Activated CD8-positive, alpha-beta memory T cell treated with anti-CD3 and anti-CD28 coated beads, Interleukin-2, amount 50 U/mL, for 4 hours (primary cell): Measurements from ENCODE around the gene SKAP1.
"Not testable (repeated sequence)": the region's sequence is repeated elsewhere in the genome, so short reads cannot be mapped to it uniquely, and the experiment has no call there.

Source experiments
- DNase-seq: peaks from one replicate; pipeline ENCODE4 v3.0.0-alpha.2; 2020

SKAP1 gene

DNA sequence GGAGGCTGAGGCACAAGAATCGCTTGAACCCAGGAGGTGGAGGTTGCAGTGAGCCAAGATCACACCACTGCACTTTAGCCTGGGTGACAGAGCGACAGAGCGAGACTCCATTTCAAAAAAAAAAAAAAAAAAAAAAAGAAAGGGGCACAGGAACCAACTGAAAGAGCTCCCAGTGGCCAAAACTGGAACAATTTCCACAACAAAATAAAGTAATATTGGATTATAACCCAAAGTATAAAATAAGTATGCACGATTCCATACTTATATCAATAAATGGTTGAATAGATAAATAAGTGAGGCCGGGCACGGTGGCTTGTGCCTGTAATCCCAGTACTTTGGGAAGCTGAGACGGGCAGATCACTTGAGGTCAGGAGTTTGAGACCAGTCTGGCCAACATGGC, 19.2 kb downstream of the SKAP1 start:
- DNase-seq, result not testable (repeated sequence)

DNA sequence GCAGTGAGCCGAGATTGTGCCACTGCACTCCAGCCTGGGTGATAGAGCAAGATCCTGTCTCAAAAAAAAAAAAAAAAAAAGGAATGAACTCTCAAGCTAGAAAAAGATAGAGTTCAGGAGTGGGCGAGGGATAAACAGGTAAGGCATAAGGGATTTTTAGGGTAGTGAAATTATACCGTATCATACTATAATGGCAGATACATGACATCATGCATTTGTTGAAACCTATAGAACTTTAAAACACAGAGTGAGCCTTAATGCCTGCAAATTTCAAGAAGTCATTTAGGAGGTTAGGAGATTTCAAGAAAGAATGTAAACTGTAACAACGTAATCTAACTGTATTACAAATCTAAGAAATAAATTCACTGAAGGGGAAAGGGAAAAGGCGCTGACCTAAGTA, 20.4 kb downstream of the SKAP1 start:
- no peak for DNase-seq

GRCh38 chr17:48406936-48407567, 23.0 kb downstream of the SKAP1 start:
- DNase-seq, result no peak

- no peak for DNase-seq
These were observed 35.2 kb downstream of the SKAP1 start for GRCh38 chr17:48394821-48395220.

DNA sequence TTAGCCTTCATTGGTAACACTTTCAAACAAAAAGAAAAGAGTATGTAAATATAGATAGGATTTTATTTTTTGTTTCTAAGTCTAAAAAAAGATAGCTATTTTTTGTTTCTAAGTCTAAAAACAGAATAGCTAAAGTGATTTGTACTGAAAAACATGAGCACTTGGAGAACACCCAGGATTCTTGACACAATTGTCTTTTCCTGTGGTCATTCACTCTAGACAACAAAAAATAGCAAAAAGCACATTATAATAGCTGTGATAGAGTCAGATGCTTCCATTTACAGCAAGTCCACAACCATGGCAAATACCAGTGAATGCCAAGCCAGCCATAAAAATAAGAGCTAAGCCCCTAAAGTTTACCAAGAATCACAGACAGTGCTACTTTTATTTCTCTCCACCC, 36.7 kb downstream of the SKAP1 start:
- no peak for DNase-seq

DNA sequence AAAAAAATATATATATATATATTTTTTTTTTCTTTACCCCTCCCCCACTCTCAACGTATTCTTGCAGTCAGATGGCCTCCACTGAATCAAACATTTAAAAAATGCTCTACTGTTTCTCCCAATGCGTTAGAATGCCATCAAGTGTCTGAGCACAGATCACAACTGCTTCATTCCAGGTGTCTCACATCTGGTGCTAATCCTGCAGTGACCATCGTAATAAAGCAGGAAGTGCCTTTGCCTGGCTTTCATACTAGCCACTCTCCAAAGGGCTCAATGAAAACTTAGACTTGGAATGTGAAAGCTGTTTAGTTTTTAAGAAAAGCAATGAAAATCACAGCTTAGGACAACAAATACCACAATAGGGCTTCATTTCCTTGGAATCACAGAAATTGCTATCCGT, 37.2 kb downstream of the SKAP1 start:
- no peak for DNase-seq

- DNase-seq, result no peak
These were observed 38.6 kb downstream of the SKAP1 start for GRCh38 chr17:48391444-48391843.

DNA sequence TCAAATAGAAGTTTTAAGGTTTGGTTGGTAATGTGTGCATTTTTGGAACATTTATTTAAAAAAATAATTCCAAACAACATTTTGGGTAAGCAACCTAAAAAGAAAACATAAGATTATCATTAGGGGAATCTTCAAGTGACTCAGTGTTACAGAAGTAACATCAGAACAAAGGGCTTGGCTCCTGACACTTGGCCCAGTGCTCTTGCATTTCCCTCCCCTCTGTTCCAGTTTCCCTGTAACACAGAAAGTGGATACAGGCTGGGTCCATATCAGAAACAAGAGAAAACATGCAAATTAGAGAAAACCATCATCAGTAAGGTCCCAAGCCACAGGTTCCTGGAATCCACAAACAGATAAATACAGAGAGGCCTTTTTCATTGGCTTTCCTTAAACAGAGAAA, 40.1 kb downstream of the SKAP1 start:
- no peak for DNase-seq

GRCh38 chr17:48388955-48389743, 40.9 kb downstream of the SKAP1 start:
- DNase-seq, result no peak

- no peak for DNase-seq
These were observed 43.2 kb downstream of the SKAP1 start for GRCh38 chr17:48386826-48387225.

GRCh38 chr17:48385319-48385718, 44.7 kb downstream of the SKAP1 start:
- DNase-seq, result no peak

GRCh38 chr17:48384164-48384563, 45.9 kb downstream of the SKAP1 start:
- no peak for DNase-seq

- DNase-seq, result no peak
These were observed 47.0 kb downstream of the SKAP1 start for GRCh38 chr17:48382989-48383388.

DNA sequence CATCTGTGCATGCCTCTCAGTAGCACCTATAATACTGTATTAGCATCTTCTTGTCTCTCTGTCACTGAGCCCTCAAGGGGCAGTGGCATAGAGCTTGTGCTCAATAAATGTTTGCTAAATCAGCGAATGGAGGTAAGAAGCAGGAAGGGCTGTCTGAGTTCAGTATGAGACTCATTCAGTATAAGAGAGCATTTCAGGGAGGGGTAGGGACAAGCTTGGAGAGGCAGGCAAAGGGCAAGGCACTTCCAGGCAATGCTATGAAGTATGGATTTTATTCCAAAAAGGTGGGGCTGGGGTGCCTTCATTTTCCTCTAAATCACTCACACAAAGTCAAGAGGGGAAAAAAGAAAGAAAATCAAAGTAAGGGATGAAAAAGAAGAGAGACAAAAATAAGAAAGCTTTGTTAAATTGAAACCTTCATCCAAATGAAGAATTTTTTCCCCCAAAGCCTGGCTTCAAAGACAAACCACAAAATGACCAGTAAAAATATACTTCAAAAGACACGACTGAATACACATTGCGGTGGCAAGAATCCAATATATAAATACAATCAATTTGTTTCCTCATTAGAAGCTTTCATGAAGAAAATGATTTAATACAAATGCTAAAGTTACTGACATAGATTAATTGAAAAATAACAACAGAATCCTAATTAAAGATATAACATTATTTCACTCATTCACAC, 51.2 kb downstream of the SKAP1 start:
- DNase-seq, result no peak

- no peak for DNase-seq
These were observed 51.8 kb downstream of the SKAP1 start for GRCh38 chr17:48378238-48378637.

DNA sequence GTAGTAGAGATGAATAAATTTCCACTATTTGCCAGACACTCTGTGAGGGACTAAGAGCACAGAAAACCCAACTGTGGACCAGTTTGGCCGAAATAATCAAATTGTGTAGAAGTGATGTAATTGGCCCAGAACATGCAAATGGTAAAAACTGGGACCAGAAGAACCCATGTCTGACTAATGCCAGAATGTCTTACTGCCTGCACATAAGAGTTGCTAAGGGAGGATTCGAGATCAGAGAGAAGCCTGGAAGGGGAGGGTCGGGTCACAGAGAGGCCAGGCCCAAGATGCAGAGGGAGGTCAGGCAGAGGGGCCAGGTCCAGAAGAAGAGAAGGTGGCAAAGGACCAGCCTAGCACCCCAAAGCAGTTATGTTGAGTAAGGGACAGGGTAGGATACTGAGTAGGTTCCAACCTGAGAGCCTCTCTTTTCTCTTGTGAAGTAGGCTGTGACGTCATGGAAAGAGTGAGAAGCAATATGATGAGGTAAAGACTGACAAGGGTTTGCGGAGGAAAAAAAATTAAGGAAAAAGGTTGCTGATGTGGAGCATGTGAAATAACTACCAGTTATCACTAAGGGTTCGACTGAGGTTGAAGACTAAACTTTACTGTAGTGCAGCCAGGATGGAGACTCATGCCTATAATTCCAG, 53.2 kb downstream of the SKAP1 start:
- no peak for DNase-seq

- no peak for DNase-seq
These were observed 54.7 kb downstream of the SKAP1 start for GRCh38 chr17:48375356-48375755.

- DNase-seq, result peak; percentile 22
These were observed 55.3 kb downstream of the SKAP1 start for GRCh38 chr17:48374650-48375230.

DNA sequence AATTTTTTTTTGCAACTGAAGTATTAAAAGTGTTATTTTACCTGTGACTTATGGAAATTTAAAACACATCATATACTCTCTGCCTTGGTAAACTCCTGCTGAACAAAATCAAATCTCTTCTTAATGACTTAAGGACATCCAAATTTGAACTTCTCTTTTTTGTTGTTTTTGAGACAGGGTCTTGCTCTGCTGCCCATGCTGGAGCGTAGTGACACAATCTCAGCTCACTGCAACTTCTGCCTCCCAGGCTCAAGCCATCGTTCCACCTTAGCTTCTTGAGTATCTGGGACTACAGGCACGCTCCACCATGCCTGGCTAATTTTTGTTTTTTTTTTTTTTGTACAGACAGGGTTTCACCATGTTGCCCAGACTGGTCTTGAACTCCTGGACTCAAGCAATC, 56.1 kb downstream of the SKAP1 start:
- DNase-seq, result no peak

GRCh38 chr17:48373130-48373830, 56.7 kb downstream of the SKAP1 start:
- no peak for DNase-seq

- DNase-seq, result not testable (repeated sequence)
These were observed 61.0 kb downstream of the SKAP1 start for GRCh38 chr17:48368967-48369366.

- DNase-seq, result no peak
These were observed 61.6 kb downstream of the SKAP1 start for GRCh38 chr17:48368352-48368908.
